Natural killer cell (primary cell): ENCODE measurements around the gene GOLGA6A. TPM values are rescaled to one million over a fixed set of nuclear protein-coding genes. Genes with fewer than 3 reads are reported as not detected.
A peak's percentile ranks its signal among the peaks of the same experiment; 100 is the strongest.

Experiments used
- ATAC-seq, 3 donors: fragments of 150-1000 bp in 2 of 3; fragments of 200-7000 bp in 1 of 3; cut with Tn5 transposase; 1 replicate in 1 of 3; 2 replicates in 2 of 3; pipeline ENCODE4 v1.10.0; 2021; ENCODE audit warnings: mild to moderate bottlenecking in 2 of 3, moderate library complexity in 2 of 3
- DNase-seq, 2 donors: peaks; one replicate each; pipeline versions ENCODE4 v3.0.0 to v3.0.0-alpha.2; 2013 to 2021; ENCODE audit warnings: mixed read lengths in 1 of 2
- H3K27ac ChIP-seq: one replicate; pipeline ENCODE4 v1.5.1; 2013; ENCODE audit warnings: mild to moderate bottlenecking, low read length
- H3K27me3 ChIP-seq: one replicate; pipeline ENCODE4 v1.6.1; 2013; ENCODE audit warnings: low read length; ENCODE audit not compliant: control insufficient read depth, insufficient read depth
- H3K36me3 ChIP-seq: one replicate; pipeline ENCODE4 v1.6.1; 2013; ENCODE audit warnings: low read length; ENCODE audit not compliant: control insufficient read depth, insufficient read depth
- H3K4me1 ChIP-seq: one replicate; pipeline ENCODE4 v1.6.1; 2013; ENCODE audit warnings: low read length; ENCODE audit not compliant: control insufficient read depth, insufficient read depth
- H3K4me3 ChIP-seq: one replicate; pipeline ENCODE4 v1.5.1; 2013; ENCODE audit warnings: low read length
- H3K9me3 ChIP-seq: one replicate; pipeline ENCODE4 v1.6.1; 2013; ENCODE audit warnings: low read length; ENCODE audit not compliant: control insufficient read depth, insufficient read depth
- H3K27ac Mint-ChIP-seq, 2 donors: one replicate each; pipeline ENCODE4 v1.8.0; 2022; ENCODE audit warnings: mild to moderate bottlenecking in 2 of 2, mixed read lengths in 2 of 2, moderate library complexity in 1 of 2
- H3K27me3 Mint-ChIP-seq, 2 donors: one replicate each; pipeline ENCODE4 v1.8.0; 2022; ENCODE audit warnings: low read depth in 2 of 2, mixed read lengths in 2 of 2
- H3K36me3 Mint-ChIP-seq: one replicate; pipeline ENCODE4 v1.8.0; 2022; ENCODE audit warnings: mixed read lengths
- H3K4me1 Mint-ChIP-seq, 2 donors: one replicate each; pipeline ENCODE4 v1.8.0; 2022; ENCODE audit warnings: mixed read lengths in 2 of 2
- H3K4me3 Mint-ChIP-seq: one replicate; pipeline ENCODE4 v1.8.0; 2022; ENCODE audit warnings: mild to moderate bottlenecking, moderate library complexity, mixed read lengths
- H3K9me3 Mint-ChIP-seq, 2 donors: one replicate each; pipeline ENCODE4 v1.8.0; 2022; ENCODE audit warnings: mixed read lengths in 2 of 2
- WGBS: methylation state at CpG from one replicate; pipeline ENCODE4 v1.1.7; 2013; ENCODE audit warnings: missing lambda C conversion rate; ENCODE audit not compliant: insufficient coverage; 5-methylcytosine and 5-hydroxymethylcytosine counted together
- intact Hi-C: fragments of 100-400 bp; cut with micrococcal nuclease; formaldehyde crosslinking; loops from one replicate; pipeline ENCODE4 v1.14.2; 2022
- total RNA-seq, 4 donors: library from RNA; stranded (reverse); fragments of 120-200 nt in 1 of 4; gene quantifications; one replicate each; pipeline versions ENCODE4 v1.2.3 to v1.2.4, GENCODE V29; 2013 to 2022
- TF ChIP-seq, protein P1 (sequence below): fragments of 200-600 bp; IDR thresholded peaks from one replicate; pipeline ENCODE4 v1.8.0; 2022; ENCODE audit warnings: antibody characterized with exemption

GOLGA6A gene
- total RNA-seq, 3 donors from 2014 or later (not counting 1 experiment from before 2014, with no cell fraction given), result 0.16 to 0.82 TPM; not detected in 1

DNA sequence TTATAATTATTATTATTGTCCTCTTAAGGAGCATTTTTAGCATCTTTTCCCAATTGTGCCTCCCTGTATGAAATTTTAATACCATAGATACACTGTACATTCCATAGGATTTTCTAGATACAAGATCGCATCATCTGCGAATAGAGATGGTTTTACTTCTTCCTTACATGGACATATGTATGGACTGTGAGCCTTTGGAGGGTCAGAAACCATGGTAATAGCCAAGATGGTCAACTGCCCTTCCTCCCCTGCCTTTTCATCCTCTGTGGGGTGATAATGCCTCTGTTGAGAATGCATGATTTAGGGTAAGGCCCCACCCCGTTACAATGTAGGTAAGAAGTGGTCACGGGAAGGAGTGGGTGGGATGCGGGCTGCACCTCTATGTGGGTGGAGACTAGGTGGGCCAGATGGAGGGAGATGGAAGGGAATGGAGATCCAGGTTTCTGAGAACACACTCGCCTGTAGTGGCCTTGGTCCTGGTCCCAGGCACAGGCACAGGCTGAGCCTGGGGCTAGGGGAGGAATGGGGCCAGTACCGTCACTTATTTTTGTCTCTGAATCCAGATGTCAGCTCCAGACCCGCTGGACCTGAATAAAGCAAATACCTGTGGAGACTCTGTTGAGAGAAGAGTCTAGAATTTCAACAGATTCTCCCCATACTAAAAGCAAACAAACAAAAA is 31.7 kb downstream of the GOLGA6A start:
- peak overlapping the region in 1 of 2 donors; percentile 83 for H3K27ac Mint-ChIP-seq
- H3K9me3 Mint-ChIP-seq, result no peaks in the 10 kb centered on the region
- WGBS, result 95% methylated on average over 6 of the region's 8 CpGs
- TF ChIP-seq, protein P1, sequence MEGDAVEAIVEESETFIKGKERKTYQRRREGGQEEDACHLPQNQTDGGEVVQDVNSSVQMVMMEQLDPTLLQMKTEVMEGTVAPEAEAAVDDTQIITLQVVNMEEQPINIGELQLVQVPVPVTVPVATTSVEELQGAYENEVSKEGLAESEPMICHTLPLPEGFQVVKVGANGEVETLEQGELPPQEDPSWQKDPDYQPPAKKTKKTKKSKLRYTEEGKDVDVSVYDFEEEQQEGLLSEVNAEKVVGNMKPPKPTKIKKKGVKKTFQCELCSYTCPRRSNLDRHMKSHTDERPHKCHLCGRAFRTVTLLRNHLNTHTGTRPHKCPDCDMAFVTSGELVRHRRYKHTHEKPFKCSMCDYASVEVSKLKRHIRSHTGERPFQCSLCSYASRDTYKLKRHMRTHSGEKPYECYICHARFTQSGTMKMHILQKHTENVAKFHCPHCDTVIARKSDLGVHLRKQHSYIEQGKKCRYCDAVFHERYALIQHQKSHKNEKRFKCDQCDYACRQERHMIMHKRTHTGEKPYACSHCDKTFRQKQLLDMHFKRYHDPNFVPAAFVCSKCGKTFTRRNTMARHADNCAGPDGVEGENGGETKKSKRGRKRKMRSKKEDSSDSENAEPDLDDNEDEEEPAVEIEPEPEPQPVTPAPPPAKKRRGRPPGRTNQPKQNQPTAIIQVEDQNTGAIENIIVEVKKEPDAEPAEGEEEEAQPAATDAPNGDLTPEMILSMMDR, result no peak
- peaks cover 0 to 3% of the 10 kb centered on the region in 2 donors for H3K27me3 Mint-ChIP-seq
- Histone ChIP-seq H3K27ac (no peak overlapping the region), H3K27me3 (no peaks in the 10 kb centered on the region), H3K36me3 (no peaks in the 10 kb centered on the region), H3K4me3 (no peak overlapping the region), H3K4me1 (peaks cover 16% of the 10 kb centered on the region), H3K9me3 (no peaks in the 10 kb centered on the region)
- intact Hi-C loops, result no loop called here
- H3K36me3 Mint-ChIP-seq, result no peaks in the 10 kb centered on the region
- DNase-seq, result no peak
- peaks cover 10 to 23% of the 10 kb centered on the region in 2 donors for H3K4me1 Mint-ChIP-seq
- no peak for ATAC-seq
- H3K4me3 Mint-ChIP-seq, result no peak overlapping the region

DNA sequence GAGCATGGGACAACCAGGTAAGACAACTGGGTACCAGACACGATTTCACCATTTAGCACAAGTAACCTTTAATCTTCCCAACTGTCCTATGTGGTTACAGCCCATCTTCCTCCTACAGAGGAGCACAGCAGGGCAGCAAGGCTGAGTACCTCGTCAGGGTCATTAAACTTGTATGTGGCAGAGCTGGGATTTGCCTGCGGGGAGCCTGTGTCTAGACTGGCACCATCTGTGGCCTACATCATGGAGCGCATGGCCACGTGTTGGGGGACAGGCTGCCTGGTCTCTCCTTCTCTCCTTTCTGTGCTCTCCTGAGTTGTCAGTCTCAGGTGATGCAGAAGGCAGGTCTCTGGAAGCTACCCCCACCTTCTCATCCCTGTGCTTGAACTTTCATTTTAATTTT is 32.2 kb downstream of the GOLGA6A start:
- no peaks in the 10 kb centered on the region for H3K9me3 ChIP-seq
- Mint-ChIP-seq H3K27ac (peak overlapping the region in 1 of 2 donors; percentile 83), H3K36me3 (no peaks in the 10 kb centered on the region), H3K4me1 (peaks cover 10 to 27% of the 10 kb centered on the region in 2 donors), H3K9me3 (no peaks in the 10 kb centered on the region), H3K27me3 (peaks cover 0 to 3% of the 10 kb centered on the region in 2 donors), H3K4me3 (no peak overlapping the region)
- no peak for ATAC-seq
- TF ChIP-seq, protein P1, result no peak
- peaks cover 2% of the 10 kb centered on the region for H3K36me3 ChIP-seq
- DNase-seq, result no peak
- WGBS, result 85% methylated on average over 5 of the region's 5 CpGs
- no peaks in the 10 kb centered on the region for H3K27me3 ChIP-seq
- intact Hi-C loops, result no loop called here
- H3K27ac ChIP-seq, result no peak overlapping the region
- H3K4me1 ChIP-seq, result peaks cover 16% of the 10 kb centered on the region
- no peak overlapping the region for H3K4me3 ChIP-seq

DNA sequence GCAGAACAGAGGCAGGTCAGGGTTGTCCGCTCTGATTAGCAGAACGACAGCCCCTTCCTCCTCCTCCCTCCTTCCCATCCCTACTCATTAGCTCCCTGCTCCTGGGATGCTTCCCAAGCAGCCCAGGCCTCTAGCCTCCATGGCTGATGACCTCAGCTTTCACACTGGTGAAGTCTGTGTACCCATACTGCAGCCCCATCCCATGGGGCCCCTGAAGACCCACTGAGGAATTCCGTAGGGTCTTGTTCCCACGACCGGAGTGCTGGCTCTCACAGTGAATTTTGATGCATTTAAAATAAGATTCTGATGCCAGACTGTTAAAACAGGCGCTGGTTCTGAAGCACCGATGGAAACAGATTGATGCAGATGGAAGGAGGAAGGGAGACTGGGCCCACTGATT is 36.1 kb downstream of the GOLGA6A start:
- H3K4me3 ChIP-seq, result no peak overlapping the region
- H3K27me3 ChIP-seq, result no peaks in the 10 kb centered on the region
- H3K4me3 Mint-ChIP-seq, result no peak overlapping the region
- ATAC-seq (no peak), DNase-seq (no peak)
- no peaks in the 10 kb centered on the region for H3K36me3 Mint-ChIP-seq
- WGBS, result 98% methylated on average over 7 of the region's 7 CpGs
- H3K9me3 ChIP-seq, result no peaks in the 10 kb centered on the region
- H3K27ac ChIP-seq, result no peak overlapping the region
- TF ChIP-seq, protein P1, result no peak
- intact Hi-C loops, result no loop called here
- H3K4me1 ChIP-seq, result peaks cover 13% of the 10 kb centered on the region
- peaks cover 10 to 14% of the 10 kb centered on the region in 2 donors for H3K4me1 Mint-ChIP-seq
- H3K27ac Mint-ChIP-seq, result no peak overlapping the region
- H3K27me3 Mint-ChIP-seq, result no peaks in the 10 kb centered on the region
- H3K36me3 ChIP-seq, result peaks cover 12% of the 10 kb centered on the region
- H3K9me3 Mint-ChIP-seq, result no peaks in the 10 kb centered on the region
